OCI-LY1 (cell line): Measurements from ENCODE around the gene MCTP1.

ENCODE experiments used
- H2AFZ ChIP-seq: fragments of 200-600 bp; sonication (generic), shearing (Covaris generic); 2 replicates; pipeline ENCODE4 v1.6.0; 2014; ENCODE audit warnings: antibody characterized with exemption, mild to moderate bottlenecking, low read length
- H3F3A ChIP-seq: fragments of 200-600 bp; sonication (generic), shearing (Covaris generic); 2 replicates; pipeline ENCODE4 v1.6.0; 2014; ENCODE audit warnings: mild to moderate bottlenecking, antibody characterized with exemption, low read length, moderate library complexity; ENCODE audit not compliant: insufficient read depth
- H3K27ac ChIP-seq: fragments of 200-600 bp; sonication (generic); 2 replicates; pipeline ENCODE4 v1.5.1; 2014; ENCODE audit warnings: low read length, mixed run types, mild to moderate bottlenecking, low read depth; ENCODE audit not compliant: poor library complexity, severe bottlenecking
- H3K27me3 ChIP-seq: fragments of 200-600 bp; sonication (generic); 2 replicates; pipeline ENCODE4 v1.6.0; 2014; ENCODE audit warnings: antibody characterized with exemption, mild to moderate bottlenecking, low read length, moderate library complexity; ENCODE audit not compliant: insufficient read depth
- H3K36me3 ChIP-seq: fragments of 200-600 bp; sonication (generic); 2 replicates; pipeline ENCODE4 v1.6.1; 2014; ENCODE audit warnings: mild to moderate bottlenecking, antibody characterized with exemption, low read length, moderate library complexity, mixed read lengths; ENCODE audit not compliant: insufficient read depth
- H3K4me1 ChIP-seq: fragments of 200-600 bp; sonication (generic); 2 replicates; pipeline ENCODE4 v1.5.1; 2014; ENCODE audit warnings: mild to moderate bottlenecking, low read length, moderate library complexity; ENCODE audit not compliant: insufficient read depth, severe bottlenecking
- H3K4me2 ChIP-seq: fragments of 200-600 bp; sonication (generic), shearing (Covaris generic); 2 replicates; pipeline ENCODE4 v1.6.1; 2014; ENCODE audit warnings: low read length
- H3K4me3 ChIP-seq: fragments of 200-600 bp; sonication (generic); 2 replicates; pipeline ENCODE4 v1.5.1; 2014; ENCODE audit warnings: low read length, low read depth, mild to moderate bottlenecking, mixed read lengths; ENCODE audit not compliant: poor library complexity, severe bottlenecking
- H3K79me2 ChIP-seq: fragments of 200-600 bp; shearing (Covaris generic); 2 replicates; pipeline ENCODE4 v1.6.1; 2016; ENCODE audit warnings: mixed run types, low read length, mixed read lengths; ENCODE audit not compliant: insufficient read depth
- H3K9ac ChIP-seq: fragments of 200-600 bp; sonication (generic), shearing (Covaris generic); 2 replicates; pipeline ENCODE4 v1.6.1; 2014; ENCODE audit warnings: mild to moderate bottlenecking, low read length, mixed read lengths
- H3K9me2 ChIP-seq: fragments of 200-600 bp; sonication (generic), shearing (Covaris generic); 2 replicates; pipeline ENCODE4 v1.6.1; 2014; ENCODE audit warnings: low read depth, mild to moderate bottlenecking, low read length, mixed read lengths
- H3K9me3 ChIP-seq: fragments of 200-600 bp; shearing (Covaris generic); 2 replicates; pipeline ENCODE4 v1.6.1; 2014; ENCODE audit warnings: low read length, mixed read lengths
- H4K20me1 ChIP-seq: fragments of 200-600 bp; sonication (generic), shearing (Covaris generic); 2 replicates; pipeline ENCODE4 v1.6.0; 2016; ENCODE audit warnings: mild to moderate bottlenecking, low read length; ENCODE audit not compliant: insufficient read depth
- EZH2 ChIP-seq: fragments of 200-600 bp; sonication (generic), shearing (Covaris generic); IDR thresholded peaks from 2 replicates; pipeline ENCODE4 v1.8.0; 2017; ENCODE audit warnings: borderline replicate concordance, mixed run types, mild to moderate bottlenecking, antibody characterized with exemption, low read length, moderate library complexity, mixed read lengths
- TF ChIP-seq, protein P1 (sequence below): fragments of 200-600 bp; sonication (generic), shearing (Covaris generic); IDR thresholded peaks from 2 replicates; pipeline ENCODE4 v1.5.1; 2017; ENCODE audit warnings: mild to moderate bottlenecking, antibody characterized with exemption, low read length, moderate library complexity, mixed read lengths

MCTP1 gene

DNA sequence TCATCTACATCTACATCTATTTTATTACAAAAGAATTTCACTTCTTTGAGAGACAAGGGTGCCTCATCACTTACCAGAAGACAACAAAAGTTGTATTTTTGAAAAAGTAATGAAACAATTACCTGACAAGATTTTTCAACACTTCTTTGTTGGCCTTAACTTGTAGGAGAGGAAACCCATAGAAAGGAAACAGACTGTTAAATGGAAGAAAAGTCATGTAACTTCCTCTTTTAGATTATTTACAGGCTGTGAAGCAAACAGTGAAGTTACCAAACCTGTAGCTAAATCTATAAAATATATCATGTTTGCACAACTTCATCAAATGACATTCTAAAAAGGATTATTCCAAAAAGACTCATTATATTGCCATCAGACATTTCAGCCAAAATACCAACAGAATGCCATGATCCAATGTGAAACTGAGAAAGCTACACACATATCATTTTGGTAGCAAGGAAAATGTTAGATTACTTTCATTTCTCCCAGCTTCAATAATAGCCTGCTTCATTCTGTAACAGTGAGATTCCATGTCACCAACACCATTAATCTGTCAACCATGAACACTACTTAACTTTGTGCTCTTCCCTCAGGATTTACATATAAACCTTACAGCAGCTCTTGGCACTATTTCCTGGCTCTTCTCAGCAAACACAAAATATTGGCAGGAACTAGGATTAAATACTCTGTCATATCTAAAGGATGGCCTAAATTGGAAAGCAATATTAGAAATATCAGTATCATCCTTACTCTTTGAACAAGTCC lies 122.5 kb downstream of the MCTP1 start:
- no peaks in the 10 kb centered on the region for H3K27me3 ChIP-seq
- no peaks in the 10 kb centered on the region for H3K9me3 ChIP-seq
- no peaks in the 10 kb centered on the region for H3K36me3 ChIP-seq
- no peaks in the 10 kb centered on the region for H3K9me2 ChIP-seq
- H3K4me1 ChIP-seq = peaks cover 11% of the 10 kb centered on the region
- H2AFZ ChIP-seq = no peak overlapping the region
- no peaks in the 10 kb centered on the region; the same call in 1 of the 2 replicates for H3F3A ChIP-seq
- no peaks in the 10 kb centered on the region for H4K20me1 ChIP-seq
- H3K4me3 ChIP-seq = no peak overlapping the region
- no peak overlapping the region for H3K9ac ChIP-seq
- H3K27ac ChIP-seq = no peak overlapping the region
- no peak for TF ChIP-seq EZH2
- TF ChIP-seq, protein P1, sequence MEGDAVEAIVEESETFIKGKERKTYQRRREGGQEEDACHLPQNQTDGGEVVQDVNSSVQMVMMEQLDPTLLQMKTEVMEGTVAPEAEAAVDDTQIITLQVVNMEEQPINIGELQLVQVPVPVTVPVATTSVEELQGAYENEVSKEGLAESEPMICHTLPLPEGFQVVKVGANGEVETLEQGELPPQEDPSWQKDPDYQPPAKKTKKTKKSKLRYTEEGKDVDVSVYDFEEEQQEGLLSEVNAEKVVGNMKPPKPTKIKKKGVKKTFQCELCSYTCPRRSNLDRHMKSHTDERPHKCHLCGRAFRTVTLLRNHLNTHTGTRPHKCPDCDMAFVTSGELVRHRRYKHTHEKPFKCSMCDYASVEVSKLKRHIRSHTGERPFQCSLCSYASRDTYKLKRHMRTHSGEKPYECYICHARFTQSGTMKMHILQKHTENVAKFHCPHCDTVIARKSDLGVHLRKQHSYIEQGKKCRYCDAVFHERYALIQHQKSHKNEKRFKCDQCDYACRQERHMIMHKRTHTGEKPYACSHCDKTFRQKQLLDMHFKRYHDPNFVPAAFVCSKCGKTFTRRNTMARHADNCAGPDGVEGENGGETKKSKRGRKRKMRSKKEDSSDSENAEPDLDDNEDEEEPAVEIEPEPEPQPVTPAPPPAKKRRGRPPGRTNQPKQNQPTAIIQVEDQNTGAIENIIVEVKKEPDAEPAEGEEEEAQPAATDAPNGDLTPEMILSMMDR = no peak
- H3K4me2 ChIP-seq = no peak overlapping the region
- H3K79me2 ChIP-seq = no peaks in the 10 kb centered on the region

DNA sequence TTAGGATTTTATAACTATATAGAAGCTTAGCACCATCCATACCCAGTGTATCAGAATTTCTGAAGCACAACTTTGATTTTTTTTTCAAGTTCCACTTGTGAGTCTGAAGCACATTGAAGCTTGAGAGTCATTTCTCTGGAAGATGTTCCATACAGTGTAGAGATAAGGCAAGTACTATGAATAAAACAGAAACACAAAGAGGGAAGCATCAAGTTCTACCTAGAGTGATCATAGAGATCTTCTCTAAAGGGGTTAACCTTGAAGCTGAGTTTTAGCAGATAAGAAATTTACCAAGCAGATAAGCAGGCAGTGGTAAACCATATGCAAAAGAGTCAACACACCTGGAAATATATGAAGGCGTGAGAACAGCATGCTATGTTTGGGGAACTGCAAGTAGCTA lies 125.3 kb downstream of the MCTP1 start:
- Histone ChIP-seq H3F3A (no peaks in the 10 kb centered on the region; the same call in 1 of the 2 replicates), H3K4me3 (no peak overlapping the region), H3K79me2 (no peaks in the 10 kb centered on the region), H3K9me3 (no peaks in the 10 kb centered on the region), H3K4me1 (peaks cover 11% of the 10 kb centered on the region), H4K20me1 (no peaks in the 10 kb centered on the region), H3K9ac (no peak overlapping the region), H3K9me2 (no peaks in the 10 kb centered on the region), H3K27ac (no peak overlapping the region), H3K27me3 (no peaks in the 10 kb centered on the region), H2AFZ (no peak overlapping the region), H3K36me3 (no peaks in the 10 kb centered on the region), H3K4me2 (no peak overlapping the region)
- no peak for TF ChIP-seq EZH2
- TF ChIP-seq, protein P1 = no peak

DNA sequence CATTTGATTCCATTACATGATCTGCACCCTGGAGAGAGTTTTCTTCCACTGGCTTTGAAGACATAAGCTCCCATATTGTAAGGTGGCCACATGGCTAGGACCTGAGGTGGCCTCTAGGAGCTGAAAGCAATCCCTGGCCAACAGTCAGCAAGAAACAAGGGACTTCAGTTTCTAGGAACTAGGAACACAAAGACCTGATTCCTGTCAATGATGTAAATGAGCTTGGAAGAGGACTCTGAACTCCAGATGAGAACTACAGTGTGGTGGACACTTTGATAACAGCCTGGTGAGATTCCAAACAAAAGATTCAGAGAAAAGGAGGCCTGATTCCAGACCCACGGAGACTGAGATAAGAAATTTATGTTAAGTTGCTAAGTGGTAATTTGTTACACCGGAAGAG lies 129.0 kb downstream of the MCTP1 start:
- H2AFZ ChIP-seq = no peak overlapping the region

More for the DNA sequence above, 129.0 kb downstream of the MCTP1 start:
- H3K27me3 ChIP-seq = no peaks in the 10 kb centered on the region
- H3K4me1 ChIP-seq = no peaks in the 10 kb centered on the region
- H3K9ac ChIP-seq = no peak overlapping the region
- H3K9me2 ChIP-seq = no peaks in the 10 kb centered on the region
- no peaks in the 10 kb centered on the region for H3K36me3 ChIP-seq
- no peaks in the 10 kb centered on the region for H3K9me3 ChIP-seq
- H3F3A ChIP-seq = no peaks in the 10 kb centered on the region
- no peaks in the 10 kb centered on the region for H4K20me1 ChIP-seq
- no peak overlapping the region for H3K27ac ChIP-seq
- H3K4me3 ChIP-seq = no peak overlapping the region
- no peak for TF ChIP-seq EZH2
- TF ChIP-seq, protein P1 = no peak
- H3K4me2 ChIP-seq = no peak overlapping the region
- H3K79me2 ChIP-seq = no peaks in the 10 kb centered on the region
